ENCODE measurements around the gene SCFD2. TPM values are rescaled to one million over a fixed set of nuclear protein-coding genes. Genes with fewer than 3 reads are reported as not detected.
"Not testable (repeated sequence)": the region's sequence is repeated elsewhere in the genome, so short reads cannot be mapped to it uniquely, and the experiment has no call there.

SCFD2 gene
- total RNA-seq, 2 experiments from 2014 or later, result 21.6 to 22.5 TPM

DNA sequence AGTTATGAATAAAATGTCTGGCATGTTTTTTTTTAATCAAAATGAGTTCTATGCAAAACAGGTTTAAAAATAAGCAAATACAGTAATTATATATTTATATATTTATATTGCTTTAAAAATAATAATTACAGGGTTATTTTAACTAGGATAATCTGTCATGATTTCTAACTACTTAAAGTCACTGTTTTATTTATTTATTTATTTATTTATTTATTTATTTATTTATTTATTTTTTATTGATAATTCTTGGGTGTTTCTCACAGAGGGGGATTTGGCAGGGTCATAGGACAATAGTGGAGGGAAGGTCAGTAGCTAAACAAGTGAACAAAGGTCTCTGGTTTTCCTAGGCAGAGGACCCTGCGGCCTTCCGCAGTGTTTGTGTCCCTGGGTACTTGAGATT lies 129.2 kb downstream of the SCFD2 start:
- peaks cover 30% of the 10 kb centered on the region for H3K36me3 Mint-ChIP-seq (ENCODE audit: low read depth)
- POLR2A ChIA-PET; H3K9me3 Mint-ChIP-seq (ENCODE audit: low read depth); intact Hi-C loops (cut with DNase I, micrococcal nuclease); H3K4me1 Mint-ChIP-seq; H3K27me3 Mint-ChIP-seq; CTCF ChIA-PET; ATAC-seq; DNase-seq; H3K27ac Mint-ChIP-seq; H3K4me3 Mint-ChIP-seq: not testable (repeated sequence)

DNA sequence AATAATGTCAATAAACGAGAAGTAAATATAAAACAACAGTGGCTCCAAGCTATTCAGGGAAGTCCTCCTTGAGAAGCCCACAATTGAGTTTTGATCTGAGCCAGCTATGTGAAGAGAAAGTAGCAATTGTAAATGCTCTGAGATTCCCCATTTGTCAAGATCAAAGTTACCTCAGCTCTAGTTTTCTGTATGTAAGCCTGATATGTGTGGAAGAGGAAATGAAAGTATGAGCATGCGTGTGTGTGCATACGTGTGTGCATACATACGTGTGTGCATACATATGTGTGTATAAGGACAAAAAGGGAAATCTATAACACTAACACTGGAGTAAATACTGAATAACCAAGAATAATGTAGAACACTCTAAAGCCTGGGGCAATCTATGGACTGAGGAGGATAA lies 130.3 kb downstream of the SCFD2 start:
- peaks cover under 1% of the 10 kb centered on the region for H3K9me3 Mint-ChIP-seq (ENCODE audit: low read depth)
- POLR2A ChIA-PET, result no interaction called here
- DNase-seq, result no peak

GRCh38 chr4:53234669-53235068 lies 131.2 kb downstream of the SCFD2 start:
- Mint-ChIP-seq H3K27me3 (no peaks in the 10 kb centered on the region), H3K36me3 (ENCODE audit: low read depth) (peaks cover 23% of the 10 kb centered on the region), H3K9me3 (ENCODE audit: low read depth) (no peaks in the 10 kb centered on the region), H3K27ac (no peak overlapping the region), H3K4me1 (no peaks in the 10 kb centered on the region), H3K4me3 (no peak overlapping the region)
- DNase-seq (no peak), ATAC-seq (no peak)
- intact Hi-C loops (cut with DNase I, micrococcal nuclease), result no loop called here
- CTCF ChIA-PET, result interaction anchor here (0.6 to 1.3 kb wide), 3 partner anchors 27 to 1292 kb away, joined by 3 read pairs; no protein-coding TSS in a partner anchor
- POLR2A ChIA-PET, result no interaction called here

More for the DNA sequence above, 130.3 kb downstream of the SCFD2 start:
- Mint-ChIP-seq H3K27me3 (no peaks in the 10 kb centered on the region), H3K4me1 (no peaks in the 10 kb centered on the region), H3K36me3 (ENCODE audit: low read depth) (peaks cover 28% of the 10 kb centered on the region), H3K27ac (no peak overlapping the region), H3K4me3 (no peak overlapping the region)
- intact Hi-C loops (cut with DNase I, micrococcal nuclease), result no loop called here
- CTCF ChIA-PET, result interaction anchor here (1.3 kb wide), 1 partner anchor 51 kb away, joined by 3 read pairs; no protein-coding TSS in a partner anchor
- ATAC-seq, result no peak

- POLR2A ChIA-PET, result no interaction called here
Measured at GRCh38 chr4:53234111-53234510, 131.8 kb downstream of the SCFD2 start.

DNA sequence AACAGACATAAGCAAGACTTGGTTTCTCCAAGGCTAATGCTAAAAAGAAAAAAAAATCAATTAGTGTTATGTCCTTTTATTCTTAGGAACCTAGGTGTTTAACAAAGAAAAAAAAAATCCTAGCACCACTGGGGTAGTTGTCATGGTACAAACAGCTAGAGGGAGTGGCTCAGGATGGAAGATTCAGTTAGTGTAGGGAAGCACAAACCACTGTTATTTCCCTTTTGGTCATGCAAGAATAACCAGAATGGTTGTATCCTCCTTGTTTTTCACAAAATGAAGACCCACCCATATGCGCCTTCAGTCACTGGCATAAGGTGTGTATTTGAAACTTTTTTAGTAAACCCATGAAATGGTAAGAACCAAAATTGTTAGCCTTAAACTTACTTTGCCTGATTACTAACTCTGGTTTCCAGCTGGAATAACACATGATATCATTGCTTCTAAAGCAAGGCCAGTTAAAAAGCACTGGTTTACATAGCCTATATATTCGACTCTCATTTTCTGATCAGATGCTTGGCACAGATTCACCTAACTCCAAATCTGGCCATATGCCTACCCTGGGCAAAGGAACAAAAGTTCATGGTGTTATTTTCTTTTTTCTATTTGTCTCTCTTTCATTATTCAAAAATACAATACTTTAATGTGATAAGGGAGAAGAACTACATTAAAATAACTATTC lies 132.6 kb downstream of the SCFD2 start:
- no peaks in the 10 kb centered on the region for H3K4me1 Mint-ChIP-seq
- POLR2A ChIA-PET, result no interaction called here

More at GRCh38 chr4:53234111-53234510, 131.8 kb downstream of the SCFD2 start:
- H3K4me1 Mint-ChIP-seq, result no peaks in the 10 kb centered on the region
- CTCF ChIA-PET, result interaction anchor here (0.6 kb wide), 1 partner anchor 1293 kb away, joined by 3 read pairs; no protein-coding TSS in a partner anchor
- intact Hi-C loops (cut with DNase I, micrococcal nuclease), result no loop called here
- H3K27me3 Mint-ChIP-seq, result no peaks in the 10 kb centered on the region
- H3K9me3 Mint-ChIP-seq (ENCODE audit: low read depth), result no peaks in the 10 kb centered on the region
- DNase-seq (no peak), ATAC-seq (no peak)
- no peak overlapping the region for H3K27ac Mint-ChIP-seq
- H3K4me3 Mint-ChIP-seq, result no peak overlapping the region
- peaks cover 18% of the 10 kb centered on the region for H3K36me3 Mint-ChIP-seq (ENCODE audit: low read depth)

DNA sequence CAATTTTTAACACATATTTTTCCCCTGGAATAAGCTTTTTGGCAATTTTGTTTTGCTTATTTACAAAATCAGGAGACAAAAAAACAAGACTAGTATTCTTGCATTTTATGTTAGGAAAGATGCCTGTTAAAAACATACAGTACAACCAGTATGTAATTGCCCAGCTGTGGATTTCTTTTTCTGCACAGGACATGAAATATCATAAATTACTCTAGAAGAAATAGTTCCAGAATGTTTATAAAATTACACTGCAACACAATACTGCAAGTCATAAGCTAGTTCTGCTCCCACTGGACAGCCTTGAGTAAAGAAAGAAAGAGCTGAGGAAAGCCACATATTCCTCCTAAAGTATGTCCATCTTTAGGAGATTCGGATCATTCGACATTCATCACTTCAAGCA lies 133.5 kb downstream of the SCFD2 start:
- ATAC-seq (no peak), DNase-seq (no peak)
- Mint-ChIP-seq H3K9me3 (ENCODE audit: low read depth) (no peaks in the 10 kb centered on the region), H3K4me3 (no peak overlapping the region), H3K27me3 (no peaks in the 10 kb centered on the region), H3K27ac (no peak overlapping the region), H3K4me1 (no peaks in the 10 kb centered on the region), H3K36me3 (ENCODE audit: low read depth) (peaks cover 23% of the 10 kb centered on the region)
- intact Hi-C loops (cut with DNase I, micrococcal nuclease), result no loop called here
- ChIA-PET POLR2A (no interaction called here), CTCF (no interaction called here)

More for the DNA sequence above, 132.6 kb downstream of the SCFD2 start:
- Mint-ChIP-seq H3K9me3 (ENCODE audit: low read depth) (no peaks in the 10 kb centered on the region), H3K27ac (no peak overlapping the region), H3K27me3 (no peaks in the 10 kb centered on the region), H3K36me3 (ENCODE audit: low read depth) (peaks cover 18% of the 10 kb centered on the region), H3K4me3 (no peak overlapping the region)
- ATAC-seq (no peak), DNase-seq (no peak)
- CTCF ChIA-PET, result no interaction called here
- intact Hi-C loops (cut with DNase I, micrococcal nuclease), result no loop called here

DNA sequence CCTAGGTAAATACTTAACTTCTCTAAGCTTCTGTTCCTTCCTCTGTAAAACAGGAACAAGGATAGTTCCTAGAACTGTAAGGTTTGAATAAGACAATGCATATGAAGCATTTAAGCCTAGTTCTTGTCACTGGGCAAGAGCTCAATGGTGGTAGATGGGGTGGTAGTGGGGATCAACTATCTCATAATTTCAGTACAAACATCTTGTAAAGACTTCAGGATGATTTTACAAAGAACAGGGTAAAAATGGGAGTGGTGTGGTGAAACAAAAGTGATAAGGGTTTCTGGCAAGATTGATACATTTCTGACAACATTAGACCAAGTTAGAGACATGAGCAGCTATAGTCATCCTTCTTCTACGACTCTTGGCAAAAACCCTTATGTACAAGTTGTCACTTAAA lies 137.8 kb downstream of the SCFD2 start:
- H3K4me1 Mint-ChIP-seq, result no peaks in the 10 kb centered on the region
- no peaks in the 10 kb centered on the region for H3K9me3 Mint-ChIP-seq (ENCODE audit: low read depth)
- ChIA-PET CTCF (no interaction called here), POLR2A (no interaction called here)
- H3K27me3 Mint-ChIP-seq, result no peaks in the 10 kb centered on the region
- DNase-seq (no peak), ATAC-seq (no peak)
- peaks cover 18% of the 10 kb centered on the region for H3K36me3 Mint-ChIP-seq (ENCODE audit: low read depth)
- H3K4me3 Mint-ChIP-seq, result no peak overlapping the region
- H3K27ac Mint-ChIP-seq, result no peak overlapping the region
- intact Hi-C loops (cut with DNase I, micrococcal nuclease), result no loop called here

- ATAC-seq, result no peak
- POLR2A ChIA-PET, result no interaction called here
- no peaks in the 10 kb centered on the region for H3K27me3 Mint-ChIP-seq
Measured at GRCh38 chr4:53227451-53227850, 138.4 kb downstream of the SCFD2 start.

DNA sequence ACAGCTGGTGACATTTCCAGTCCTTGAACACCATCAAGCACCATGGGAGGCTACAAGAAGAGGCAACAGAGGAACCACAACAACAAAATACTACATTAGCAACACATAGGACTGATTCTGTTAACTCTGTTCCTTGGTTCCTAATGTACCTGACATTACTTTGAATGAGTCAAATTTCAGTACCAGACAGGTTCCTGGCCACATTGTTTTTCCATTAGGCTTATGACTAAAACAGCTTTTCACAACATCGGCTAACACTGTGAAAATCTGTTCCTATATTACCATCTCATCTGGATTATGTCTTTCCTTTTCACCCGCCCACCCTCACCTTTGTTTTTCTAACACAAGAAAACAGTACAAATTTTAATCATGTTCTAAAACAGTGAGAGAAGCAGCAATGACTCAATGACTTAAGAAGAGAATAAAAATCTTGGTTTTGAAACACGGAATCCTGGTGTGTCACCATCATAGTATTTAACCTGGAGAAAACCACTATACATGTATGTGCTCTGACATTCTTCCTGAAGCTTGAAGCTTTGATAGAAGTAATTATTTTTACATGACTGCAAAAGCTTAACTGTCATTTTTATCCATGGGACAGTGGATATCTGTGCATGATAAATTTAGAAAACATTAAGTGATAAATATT lies 143.9 kb downstream of the SCFD2 start:
- peak; percentile 74 for ATAC-seq
- H3K27ac Mint-ChIP-seq, result no peak overlapping the region

More at GRCh38 chr4:53227451-53227850, 138.4 kb downstream of the SCFD2 start:
- Mint-ChIP-seq H3K36me3 (ENCODE audit: low read depth) (peaks cover 15% of the 10 kb centered on the region), H3K9me3 (ENCODE audit: low read depth) (no peaks in the 10 kb centered on the region), H3K4me3 (no peak overlapping the region), H3K4me1 (no peaks in the 10 kb centered on the region), H3K27ac (no peak overlapping the region)
- no peak for DNase-seq
- CTCF ChIA-PET, result no interaction called here
- intact Hi-C loops (cut with DNase I, micrococcal nuclease), result no loop called here

GRCh38 chr4:53219148-53219547 lies 146.7 kb downstream of the SCFD2 start:
- ATAC-seq, DNase-seq, H3K4me1 Mint-ChIP-seq: not testable (repeated sequence)

More for the DNA sequence above, 143.9 kb downstream of the SCFD2 start:
- peaks cover 14% of the 10 kb centered on the region for H3K36me3 Mint-ChIP-seq (ENCODE audit: low read depth)
- CTCF ChIA-PET, result no interaction called here
- DNase-seq, result no peak
- peaks cover 4% of the 10 kb centered on the region for H3K4me1 Mint-ChIP-seq
- no peaks in the 10 kb centered on the region for H3K27me3 Mint-ChIP-seq
- POLR2A ChIA-PET, result no interaction called here
- peaks cover 6% of the 10 kb centered on the region for H3K9me3 Mint-ChIP-seq (ENCODE audit: low read depth)
- H3K4me3 Mint-ChIP-seq, result no peak overlapping the region
- intact Hi-C loops (cut with DNase I, micrococcal nuclease), result no loop called here

DNA sequence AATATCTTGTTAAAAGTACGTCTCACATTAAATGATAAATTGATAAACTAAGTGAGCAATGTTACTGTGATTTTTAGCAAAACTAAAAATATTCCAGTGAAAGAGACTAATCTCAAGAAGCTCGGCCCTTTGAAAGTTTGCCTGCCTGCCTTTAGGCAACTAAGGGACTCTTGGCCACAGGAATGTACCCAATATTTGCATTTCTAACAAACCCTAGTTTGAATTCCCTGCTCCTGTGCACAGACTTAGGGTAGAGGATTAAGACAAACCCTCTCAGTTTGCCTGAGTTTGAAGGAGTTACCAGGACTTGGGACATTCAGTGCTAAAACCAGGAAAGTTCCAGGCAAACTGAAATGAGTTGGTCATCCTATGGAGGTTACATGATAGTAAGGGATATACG lies 157.1 kb downstream of the SCFD2 start:
- no peaks in the 10 kb centered on the region for H3K27me3 Mint-ChIP-seq
- no peaks in the 10 kb centered on the region for H3K4me1 Mint-ChIP-seq
- ChIA-PET CTCF (interaction anchor here (0.6 kb wide), 1 partner anchor 11 kb away, joined by 4 read pairs; no protein-coding TSS in a partner anchor), POLR2A (no interaction called here)
- no peaks in the 10 kb centered on the region for H3K9me3 Mint-ChIP-seq (ENCODE audit: low read depth)
- no peak for DNase-seq
- no peak overlapping the region for H3K4me3 Mint-ChIP-seq
- H3K27ac Mint-ChIP-seq, result no peak overlapping the region
- intact Hi-C loops (cut with DNase I, micrococcal nuclease), result no loop called here
- H3K36me3 Mint-ChIP-seq (ENCODE audit: low read depth), result peaks cover 19% of the 10 kb centered on the region
- no peak for ATAC-seq

More at GRCh38 chr4:53219148-53219547, 146.7 kb downstream of the SCFD2 start:
- intact Hi-C loops (cut with DNase I, micrococcal nuclease); POLR2A ChIA-PET; H3K4me3 Mint-ChIP-seq; H3K27me3 Mint-ChIP-seq; H3K9me3 Mint-ChIP-seq (ENCODE audit: low read depth); H3K27ac Mint-ChIP-seq; CTCF ChIA-PET: not testable (repeated sequence)
- H3K36me3 Mint-ChIP-seq (ENCODE audit: low read depth), result peaks cover 20% of the 10 kb centered on the region

DNA sequence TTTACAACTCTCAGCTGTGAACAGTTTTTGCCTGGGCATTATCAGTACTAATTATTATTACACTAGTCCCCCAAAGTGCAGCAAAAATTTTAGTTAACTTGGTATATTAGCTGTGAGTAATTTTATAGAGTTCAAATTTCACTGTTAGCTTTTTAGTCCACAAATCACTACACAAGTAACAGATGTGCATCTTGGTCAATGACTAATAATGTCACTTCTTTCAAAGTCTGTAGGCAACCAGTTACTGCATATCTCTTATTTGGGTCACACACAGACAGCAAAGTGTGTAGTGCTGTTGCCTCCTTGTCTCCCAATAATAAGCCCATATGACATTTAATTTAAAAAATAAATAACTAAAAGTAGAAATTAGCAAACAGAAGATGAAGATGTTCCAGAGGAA lies 159.9 kb downstream of the SCFD2 start:
- ChIA-PET CTCF (interaction anchor here (0.6 kb wide), 1 partner anchor 376 kb away, joined by 5 read pairs; no protein-coding TSS in a partner anchor), POLR2A (no interaction called here)
- intact Hi-C loops (cut with DNase I, micrococcal nuclease), result no loop called here
- no peaks in the 10 kb centered on the region for H3K9me3 Mint-ChIP-seq (ENCODE audit: low read depth)
- DNase-seq (no peak), ATAC-seq (no peak)
- H3K4me3 Mint-ChIP-seq, result no peak overlapping the region
- H3K27me3 Mint-ChIP-seq, result no peaks in the 10 kb centered on the region
- H3K36me3 Mint-ChIP-seq (ENCODE audit: low read depth), result peaks cover 18% of the 10 kb centered on the region
- H3K4me1 Mint-ChIP-seq, result no peaks in the 10 kb centered on the region
- H3K27ac Mint-ChIP-seq, result no peak overlapping the region
